ENCODE data around the gene SIDT2.

DNA sequence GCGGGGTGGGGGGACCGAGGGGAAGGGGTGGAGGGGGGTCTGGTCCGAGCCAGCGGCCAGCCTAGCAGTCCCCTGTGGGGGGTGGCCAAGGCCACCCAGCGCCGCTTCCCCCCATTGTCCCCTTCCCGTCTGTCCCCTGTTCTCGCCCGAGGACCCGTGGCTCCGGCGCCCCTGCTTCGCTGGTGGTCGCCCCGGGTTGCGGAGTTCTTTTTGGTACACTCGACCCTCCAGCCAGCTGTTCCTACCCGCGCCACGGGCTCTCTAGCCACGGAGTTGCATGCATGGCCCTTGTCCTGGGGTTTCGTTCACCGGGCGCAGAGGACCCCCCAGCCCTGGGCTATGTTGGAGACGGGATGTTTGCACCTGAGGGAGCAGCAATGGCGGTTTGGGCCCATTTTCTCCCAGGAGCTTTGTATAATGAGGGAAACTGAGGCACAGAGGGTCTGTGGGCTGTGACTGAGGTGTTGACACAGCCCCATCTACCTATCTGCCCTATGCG lies 54.4 kb downstream of the SIDT2 start:
- TF ChIP-seq CTCF (IDR thresholded peaks at IDR 0.05; ENCODE audit: low read length) (no peak), EZH2 (IDR thresholded peaks at IDR 0.05; ENCODE audit: borderline replicate concordance, low read length) (no peak)

Measured in OCI-LY1 (cell line).